OCI-LY7 (cell line): Measurements from ENCODE around the gene ADCY7. TPM values are rescaled to one million over a fixed set of nuclear protein-coding genes. Genes with fewer than 3 reads are reported as not detected.

Experiments used
- BruUV-seq: library from RNA; stranded (reverse); fragments of 400-500 nt; replicated peaks from 2 replicates; lab custom pipeline; 2021; lab: Mats Ljungman, UMichigan
- CTCF ChIA-PET: fragments of 300-600 bp; sonication (Branson Sonifier 250); formaldehyde crosslinking; loops from one replicate; lab custom pipeline; 2022; ENCODE audit warnings: antibody characterized with exemption; ENCODE audit not compliant: unreplicated experiment; lab: Charles Lee
- POLR2A ChIA-PET: fragments of 300-600 bp; sonication (Branson Sonifier 250); formaldehyde crosslinking; loops from one replicate; lab custom pipeline; 2022; ENCODE audit warnings: antibody characterized with exemption; lab: Charles Lee
- DNase-seq: peaks from one replicate; pipeline ENCODE4 v3.0.0-alpha.2; 2015; ENCODE audit warnings: low spot score
- H2AFZ ChIP-seq: fragments of 200-600 bp; sonication (generic), shearing (Covaris generic); 2 replicates; pipeline ENCODE4 v1.6.1; 2014; ENCODE audit warnings: mild to moderate bottlenecking, antibody characterized with exemption, low read length, moderate library complexity
- H3K27ac ChIP-seq: fragments of 200-600 bp; sonication (generic); 2 replicates; pipeline ENCODE4 v1.5.1; 2014; ENCODE audit warnings: mixed run types, low read depth, mild to moderate bottlenecking, moderate library complexity, low read length, inconsistent platforms; ENCODE audit not compliant: poor library complexity, severe bottlenecking
- H3K36me3 ChIP-seq: fragments of 200-600 bp; sonication (generic); 2 replicates; pipeline ENCODE4 v1.6.1; 2014; ENCODE audit warnings: mild to moderate bottlenecking, antibody characterized with exemption, low read length, moderate library complexity, mixed read lengths; ENCODE audit not compliant: insufficient read depth
- H3K4me1 ChIP-seq: fragments of 200-600 bp; sonication (generic); 2 replicates; pipeline ENCODE4 v1.5.1; 2014; ENCODE audit warnings: mild to moderate bottlenecking, low read length; ENCODE audit not compliant: insufficient read depth, poor library complexity, severe bottlenecking
- H3K4me2 ChIP-seq: fragments of 200-600 bp; sonication (generic); 2 replicates; pipeline ENCODE4 v1.6.1; 2014; ENCODE audit warnings: mild to moderate bottlenecking, low read length
- H3K4me3 ChIP-seq: fragments of 200-600 bp; sonication (generic); 2 replicates; pipeline ENCODE4 v1.5.1; 2014; ENCODE audit warnings: mild to moderate bottlenecking, low read depth, low read length; ENCODE audit not compliant: poor library complexity, severe bottlenecking
- H3K79me2 ChIP-seq: fragments of 200-600 bp; sonication (generic); 2 replicates; pipeline ENCODE4 v1.6.1; 2016; ENCODE audit warnings: low read depth, mild to moderate bottlenecking, low read length, moderate library complexity, mixed read lengths; ENCODE audit not compliant: insufficient read depth
- H3K9me2 ChIP-seq: fragments of 200-600 bp; sonication (generic); 2 replicates; pipeline ENCODE4 v1.6.1; 2016; ENCODE audit warnings: mild to moderate bottlenecking, low read length, mixed read lengths; ENCODE audit not compliant: insufficient read depth
- H3K9me3 ChIP-seq: fragments of 200-600 bp; sonication (generic); 2 replicates; pipeline ENCODE4 v1.6.1; 2014; ENCODE audit warnings: mild to moderate bottlenecking, mixed run types, low read length, mixed read lengths
- H4K20me1 ChIP-seq: fragments of 200-600 bp; sonication (generic); 2 replicates; pipeline ENCODE4 v1.6.1; 2014; ENCODE audit warnings: mild to moderate bottlenecking, antibody characterized with exemption, low read length, moderate library complexity, mixed read lengths; ENCODE audit not compliant: insufficient read depth
- CTCF ChIP-seq: fragments of 200-600 bp; sonication (generic); conservative IDR thresholded peaks from 2 replicates; pipeline ENCODE4 v1.5.1; 2014; ENCODE audit warnings: mild to moderate bottlenecking, antibody characterized with exemption, low read length, moderate library complexity, mixed read lengths
- EZH2phosphoT487 ChIP-seq: fragments of 200-600 bp; sonication (generic); IDR thresholded peaks from 2 replicates; pipeline ENCODE4 v1.6.1; 2018; ENCODE audit warnings: low read depth, borderline replicate concordance, mild to moderate bottlenecking, mixed run types, antibody characterized with exemption, low read length, moderate library complexity, mixed read lengths
- intact Hi-C: fragments of 100-400 bp; cut with micrococcal nuclease; formaldehyde crosslinking; loops from one replicate; pipeline ENCODE4 v1.10.0; 2022; ENCODE audit not compliant: unreplicated experiment
- total RNA-seq, 2 experiments: library from RNA; depleted of rRNA in 1 of 2; stranded (reverse); fragments of >200 nt in 1 of 2; shearing (Covaris generic) in 1 of 2; gene quantifications; 2 replicates each; pipeline ENCODE4 v1.2.3, GENCODE V29; 2014 to 2022

The ADCY7 gene
- total RNA-seq, 2 experiments from 2014 or later: 49.9 to 77.7 TPM

- no peaks in the 10 kb centered on the region for H3K4me1 ChIP-seq
- CTCF ChIA-PET: no interaction called here
- H2AFZ ChIP-seq: no peak overlapping the region
- no peak overlapping the region for H3K4me2 ChIP-seq
- H3K27ac ChIP-seq: no peak overlapping the region
- no peak for DNase-seq
- H3K36me3 ChIP-seq: peaks cover 30% of the 10 kb centered on the region; the same call in 1 of the 2 replicates
- POLR2A ChIA-PET: no interaction called here
- no peaks in the 10 kb centered on the region for H3K9me3 ChIP-seq
- intact Hi-C loops: no loop called here
- TF ChIP-seq EZH2phosphoT487 (no peak), CTCF (no peak)
- BruUV-seq: no TSS peak
- no peaks in the 10 kb centered on the region for H3K79me2 ChIP-seq
- H4K20me1 ChIP-seq: no peaks in the 10 kb centered on the region
- no peaks in the 10 kb centered on the region for H3K9me2 ChIP-seq
- H3K4me3 ChIP-seq: no peak overlapping the region
These were observed 42.1 kb upstream of the ADCY7 start for GRCh38 chr16:50224286-50224685.

- ChIA-PET CTCF (no interaction called here), POLR2A (interaction anchor here (0.7 to 0.9 kb wide), 2 partner anchors 23 to 34 kb away, joined by 3 read pairs; no protein-coding TSS in a partner anchor)
- Histone ChIP-seq H3K79me2 (no peaks in the 10 kb centered on the region), H4K20me1 (no peaks in the 10 kb centered on the region), H3K27ac (no peak overlapping the region), H3K4me3 (no peak overlapping the region), H2AFZ (no peak overlapping the region), H3K4me1 (no peaks in the 10 kb centered on the region), H3K4me2 (no peak overlapping the region), H3K9me3 (no peaks in the 10 kb centered on the region), H3K9me2 (no peaks in the 10 kb centered on the region), H3K36me3 (peaks cover 27% of the 10 kb centered on the region; the same call in 1 of the 2 replicates)
- no TSS peak for BruUV-seq
- DNase-seq: no peak
- TF ChIP-seq EZH2phosphoT487 (no peak), CTCF (no peak)
- intact Hi-C loops: no loop called here
These were observed 39.2 kb upstream of the ADCY7 start for GRCh38 chr16:50227120-50227519.

GRCh38 chr16:50227665-50228064, 38.7 kb upstream of the ADCY7 start:
- intact Hi-C loops: no loop called here
- no TSS peak for BruUV-seq
- no peaks in the 10 kb centered on the region for H3K9me2 ChIP-seq
- H2AFZ ChIP-seq: no peak overlapping the region
- H3K9me3 ChIP-seq: no peaks in the 10 kb centered on the region
- no peak overlapping the region for H3K4me3 ChIP-seq
- no peak overlapping the region for H3K4me2 ChIP-seq
- H4K20me1 ChIP-seq: no peaks in the 10 kb centered on the region
- no peak for DNase-seq
- H3K79me2 ChIP-seq: no peaks in the 10 kb centered on the region
- POLR2A ChIA-PET: interaction anchor here (0.7 to 0.9 kb wide), 2 partner anchors 23 to 35 kb away, joined by 3 read pairs; no protein-coding TSS in a partner anchor
- no peak overlapping the region for H3K27ac ChIP-seq
- peaks cover 27% of the 10 kb centered on the region; the same call in 1 of the 2 replicates for H3K36me3 ChIP-seq
- CTCF ChIA-PET: no interaction called here
- TF ChIP-seq EZH2phosphoT487 (no peak), CTCF (no peak)
- H3K4me1 ChIP-seq: no peaks in the 10 kb centered on the region
